ENCODE measurements around the gene LRRC32. TPM values are rescaled to one million over a fixed set of nuclear protein-coding genes. Genes with fewer than 3 reads are reported as not detected.
A peak's percentile ranks its signal among the peaks of the same experiment; 100 is the strongest.

The LRRC32 gene, protein sequence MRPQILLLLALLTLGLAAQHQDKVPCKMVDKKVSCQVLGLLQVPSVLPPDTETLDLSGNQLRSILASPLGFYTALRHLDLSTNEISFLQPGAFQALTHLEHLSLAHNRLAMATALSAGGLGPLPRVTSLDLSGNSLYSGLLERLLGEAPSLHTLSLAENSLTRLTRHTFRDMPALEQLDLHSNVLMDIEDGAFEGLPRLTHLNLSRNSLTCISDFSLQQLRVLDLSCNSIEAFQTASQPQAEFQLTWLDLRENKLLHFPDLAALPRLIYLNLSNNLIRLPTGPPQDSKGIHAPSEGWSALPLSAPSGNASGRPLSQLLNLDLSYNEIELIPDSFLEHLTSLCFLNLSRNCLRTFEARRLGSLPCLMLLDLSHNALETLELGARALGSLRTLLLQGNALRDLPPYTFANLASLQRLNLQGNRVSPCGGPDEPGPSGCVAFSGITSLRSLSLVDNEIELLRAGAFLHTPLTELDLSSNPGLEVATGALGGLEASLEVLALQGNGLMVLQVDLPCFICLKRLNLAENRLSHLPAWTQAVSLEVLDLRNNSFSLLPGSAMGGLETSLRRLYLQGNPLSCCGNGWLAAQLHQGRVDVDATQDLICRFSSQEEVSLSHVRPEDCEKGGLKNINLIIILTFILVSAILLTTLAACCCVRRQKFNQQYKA
- total RNA-seq = under 1 TPM; 0.38 to 0.53 TPM
- polyA plus RNA-seq = under 1 TPM in 1 of 2 donors, not detected in 1; 0.56 TPM

DNA sequence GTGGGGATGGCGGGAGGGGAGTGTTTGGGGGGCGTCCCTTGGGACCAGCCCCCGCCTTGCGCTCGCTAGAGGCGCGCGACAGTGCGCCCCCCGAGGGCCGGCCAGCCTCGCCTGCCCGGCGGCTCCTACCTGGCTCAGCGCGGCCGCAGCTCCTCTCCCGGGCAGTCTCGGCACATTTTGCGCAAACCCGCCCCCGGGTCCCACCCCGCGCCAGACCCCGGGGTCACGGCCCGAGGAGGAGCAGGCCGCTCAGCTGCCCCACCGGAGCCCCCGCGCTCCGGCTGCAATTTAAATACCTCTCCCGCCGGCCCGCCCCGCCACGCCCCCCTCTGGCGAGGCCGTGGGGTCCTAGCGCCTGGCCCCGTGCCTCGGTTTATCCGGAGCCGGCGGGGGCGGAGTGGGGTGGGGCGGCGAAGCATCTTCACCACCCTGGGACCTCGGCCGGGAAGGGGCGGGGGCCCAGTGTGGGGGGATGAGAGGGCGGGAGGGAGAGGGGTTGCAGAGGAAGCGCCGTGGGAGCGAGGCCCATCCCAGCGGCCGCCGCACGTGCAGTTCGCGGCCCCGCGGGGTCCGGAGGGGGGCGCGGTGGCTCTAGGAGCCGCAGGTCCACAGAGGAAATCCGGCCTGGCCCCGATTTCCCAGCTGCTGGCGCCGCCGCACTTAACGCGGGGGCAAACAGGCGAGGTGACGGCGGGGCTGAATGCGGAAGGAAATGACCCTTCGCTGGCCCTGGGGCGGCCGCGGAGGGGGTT lies at the start of gene LRRC32:
TSS of gene LRRC32 (minus strand) at position 263 of the 752 bp plus-strand sequence. CDS start 4,793 bp downstream, outside the sequence.
- Histone ChIP-seq H3K36me3 (ENCODE audit: insufficient read depth, low read length) (no peaks in the 10 kb centered on the region), H3K27me3 (ENCODE audit: insufficient read depth, low read length) (no peaks in the 10 kb centered on the region), H3K4me1 (ENCODE audit: insufficient read depth, low read length) (peaks cover 34% of the 10 kb centered on the region), H3K9me3 (ENCODE audit: control insufficient read depth in 1 of 2, low read length in 2 of 2) (no peaks in the 10 kb centered on the region), H3K4me3 (ENCODE audit: low read length in 2 of 2) (peak within 1 kb of the TSS in 1 of 2 donors; percentile 35), H3K27ac (ENCODE audit: low read depth, low read length) (no peak within 1 kb of the TSS)
- no peaks in the 10 kb centered on the region for H3K36me3 Mint-ChIP-seq
- peak within 1 kb of the TSS; percentile 73 to 82 (median 77) for H3K4me3 Mint-ChIP-seq
- ChIA-PET POLR2A (ENCODE audit: partially characterized antibody) (no interaction called here), CTCF (ENCODE audit: partially characterized antibody) (interaction anchor here (2.7 kb wide), 1 partner anchor 9 kb away, joined by 6 read pairs; no protein-coding TSS in a partner anchor)
- H3K4me1 Mint-ChIP-seq = peaks cover 11 to 56% (median 21%) of the 10 kb centered on the region in 4 donors
- intact Hi-C loops (cut with micrococcal nuclease) = no loop called here
- H3K27ac Mint-ChIP-seq = peak within 1 kb of the TSS in 3 of 7 donors; percentile 39 to 46 (median 43)
- no peaks in the 10 kb centered on the region for H3K9me3 Mint-ChIP-seq
- no peak for DNase-seq
- H3K27me3 Mint-ChIP-seq = peaks cover 5% of the 10 kb centered on the region in 2 donors

GRCh38 chr11:76719686-76720085 lies 49.1 kb upstream of the LRRC32 start:
- Histone ChIP-seq H3K4me3 (ENCODE audit: low read length in 2 of 2) (no peak overlapping the region), H3K9me3 (ENCODE audit: control insufficient read depth in 1 of 2, low read length in 2 of 2) (no peaks in the 10 kb centered on the region), H3K36me3 (ENCODE audit: insufficient read depth, low read length) (no peaks in the 10 kb centered on the region), H3K27ac (ENCODE audit: low read depth, low read length) (no peak overlapping the region), H3K27me3 (ENCODE audit: insufficient read depth, low read length) (no peaks in the 10 kb centered on the region), H3K4me1 (ENCODE audit: insufficient read depth, low read length) (no peaks in the 10 kb centered on the region)
- peaks cover 5 to 10% (median 6%) of the 10 kb centered on the region in 4 donors for H3K4me1 Mint-ChIP-seq
- no peaks in the 10 kb centered on the region for H3K36me3 Mint-ChIP-seq
- POLR2A ChIA-PET (ENCODE audit: partially characterized antibody) = no interaction called here
- intact Hi-C loops (cut with micrococcal nuclease) = loop anchor here (2.0 kb wide), 1 partner anchor 79 kb away; no protein-coding TSS in a partner anchor
- no peak overlapping the region for H3K4me3 Mint-ChIP-seq
- DNase-seq = no peak
- H3K9me3 Mint-ChIP-seq = peaks cover 0 to 2% (median 0%) of the 10 kb centered on the region in 8 donors
- CTCF ChIA-PET (ENCODE audit: partially characterized antibody) = interaction anchor here (0.8 to 0.9 kb wide), 2 partner anchors 11 to 80 kb away, joined by 3 read pairs; no protein-coding TSS in a partner anchor
- no peak overlapping the region for H3K27ac Mint-ChIP-seq
- peaks cover 3 to 7% of the 10 kb centered on the region in 2 donors for H3K27me3 Mint-ChIP-seq

DNA sequence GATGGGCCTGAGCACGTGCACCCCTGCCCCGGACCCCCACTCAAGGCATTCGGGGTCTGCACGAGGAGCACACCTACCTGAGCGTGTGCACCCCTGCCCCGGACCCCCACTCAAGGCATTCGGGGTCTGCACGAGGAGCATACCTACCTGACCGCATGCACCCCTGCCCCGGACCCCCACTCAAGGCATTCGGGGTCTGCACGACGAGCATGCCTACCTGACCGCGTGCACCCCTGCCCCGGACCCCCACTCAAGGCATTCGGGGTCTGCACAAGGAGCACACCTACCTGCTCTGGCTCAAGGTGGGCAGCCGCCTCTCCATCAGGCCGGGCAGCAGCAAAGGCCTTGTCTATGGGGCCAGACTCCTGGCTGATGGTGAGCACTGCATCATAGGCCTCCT lies 48.7 kb upstream of the LRRC32 start:
- H3K9me3 ChIP-seq (ENCODE audit: control insufficient read depth in 1 of 2, low read length in 2 of 2) = no peaks in the 10 kb centered on the region
- Mint-ChIP-seq H3K4me1 (peaks cover 5 to 10% (median 6%) of the 10 kb centered on the region in 4 donors), H3K27me3 (peaks cover 3 to 7% of the 10 kb centered on the region in 2 donors), H3K27ac (no peak overlapping the region), H3K36me3 (no peaks in the 10 kb centered on the region), H3K9me3 (peaks cover 0 to 2% (median 0%) of the 10 kb centered on the region in 8 donors), H3K4me3 (no peak overlapping the region)
- H3K36me3 ChIP-seq (ENCODE audit: insufficient read depth, low read length) = no peaks in the 10 kb centered on the region
- no peak overlapping the region for H3K4me3 ChIP-seq (ENCODE audit: low read length in 2 of 2)
- intact Hi-C loops (cut with micrococcal nuclease) = no loop called here
- no peaks in the 10 kb centered on the region for H3K4me1 ChIP-seq (ENCODE audit: insufficient read depth, low read length)
- ChIA-PET POLR2A (ENCODE audit: partially characterized antibody) (no interaction called here), CTCF (ENCODE audit: partially characterized antibody) (no interaction called here)
- no peaks in the 10 kb centered on the region for H3K27me3 ChIP-seq (ENCODE audit: insufficient read depth, low read length)
- no peak overlapping the region for H3K27ac ChIP-seq (ENCODE audit: low read depth, low read length)
- no peak for DNase-seq

DNA sequence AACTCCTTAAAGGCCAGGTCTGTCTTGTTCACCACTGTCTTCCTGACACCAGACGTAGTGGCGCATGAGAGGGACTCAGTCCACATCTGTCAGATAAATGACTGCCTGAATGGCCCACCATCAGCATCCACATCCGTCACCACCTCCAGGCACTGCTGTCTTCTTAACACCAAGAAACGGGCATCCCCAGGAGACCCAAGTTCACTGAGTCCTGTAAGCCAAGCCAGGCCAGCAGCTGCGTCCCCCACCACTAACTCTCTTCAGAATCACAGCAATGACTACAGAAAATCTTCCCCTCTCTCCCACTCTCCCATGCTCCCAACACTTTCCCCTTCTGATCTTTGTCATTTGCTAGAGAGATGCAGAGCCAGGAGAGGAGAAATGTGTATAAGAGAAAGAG lies 47.3 kb upstream of the LRRC32 start:
- ChIA-PET POLR2A (ENCODE audit: partially characterized antibody) (no interaction called here), CTCF (ENCODE audit: partially characterized antibody) (interaction anchor here (0.9 to 1.6 kb wide), 2 partner anchors 18 to 81 kb away, joined by 3 to 4 read pairs; no protein-coding TSS in a partner anchor)
- intact Hi-C loops (cut with micrococcal nuclease) = no loop called here

DNA sequence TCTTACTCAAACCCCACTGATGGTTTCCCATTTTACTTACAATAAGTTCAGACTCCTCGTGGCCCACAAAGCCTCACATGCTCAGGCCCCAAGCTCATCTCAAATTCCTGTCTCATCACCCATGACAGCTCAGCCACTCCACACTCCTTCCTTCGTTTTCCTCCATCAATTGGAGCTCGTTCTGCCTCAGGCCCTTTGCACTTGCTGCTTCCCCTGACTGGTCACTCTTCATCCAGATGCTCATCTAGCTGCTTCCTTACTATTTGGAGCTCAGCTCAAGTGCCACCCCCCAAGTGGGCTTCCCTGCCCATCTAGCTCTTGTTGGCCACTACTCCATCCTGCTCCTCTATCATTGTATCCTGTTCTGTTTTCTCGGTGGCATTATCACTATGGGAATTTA lies 46.8 kb upstream of the LRRC32 start:
- Mint-ChIP-seq H3K4me3 (no peak overlapping the region), H3K36me3 (no peaks in the 10 kb centered on the region), H3K9me3 (peaks cover 0 to 4% (median 0%) of the 10 kb centered on the region in 8 donors), H3K27me3 (peaks cover 3 to 4% of the 10 kb centered on the region in 2 donors), H3K27ac (peak overlapping the region in 1 of 7 donors; percentile 8), H3K4me1 (peaks cover 4 to 8% (median 5%) of the 10 kb centered on the region in 4 donors)
- ChIA-PET POLR2A (ENCODE audit: partially characterized antibody) (no interaction called here), CTCF (ENCODE audit: partially characterized antibody) (interaction anchor here (0.9 to 1.6 kb wide), 2 partner anchors 18 to 81 kb away, joined by 3 to 4 read pairs; no protein-coding TSS in a partner anchor)
- intact Hi-C loops (cut with micrococcal nuclease) = no loop called here
- no peak for DNase-seq
- no peaks in the 10 kb centered on the region for H3K9me3 ChIP-seq (ENCODE audit: control insufficient read depth in 1 of 2, low read length in 2 of 2)
- H3K4me1 ChIP-seq (ENCODE audit: insufficient read depth, low read length) = no peaks in the 10 kb centered on the region
- H3K4me3 ChIP-seq (ENCODE audit: low read length in 2 of 2) = no peak overlapping the region
- H3K27ac ChIP-seq (ENCODE audit: low read depth, low read length) = no peak overlapping the region
- H3K27me3 ChIP-seq (ENCODE audit: insufficient read depth, low read length) = no peaks in the 10 kb centered on the region
- H3K36me3 ChIP-seq (ENCODE audit: insufficient read depth, low read length) = no peaks in the 10 kb centered on the region

More for the DNA sequence above, 47.3 kb upstream of the LRRC32 start:
- Histone ChIP-seq H3K4me1 (ENCODE audit: insufficient read depth, low read length) (no peaks in the 10 kb centered on the region), H3K36me3 (ENCODE audit: insufficient read depth, low read length) (no peaks in the 10 kb centered on the region), H3K27me3 (ENCODE audit: insufficient read depth, low read length) (no peaks in the 10 kb centered on the region), H3K4me3 (ENCODE audit: low read length in 2 of 2) (no peak overlapping the region), H3K9me3 (ENCODE audit: control insufficient read depth in 1 of 2, low read length in 2 of 2) (no peaks in the 10 kb centered on the region), H3K27ac (ENCODE audit: low read depth, low read length) (no peak overlapping the region)
- DNase-seq = no peak
- H3K9me3 Mint-ChIP-seq = peaks cover 0 to 2% (median 0%) of the 10 kb centered on the region in 8 donors
- H3K27me3 Mint-ChIP-seq = peaks cover 3 to 7% of the 10 kb centered on the region in 2 donors
- H3K36me3 Mint-ChIP-seq = no peaks in the 10 kb centered on the region
- no peak overlapping the region for H3K27ac Mint-ChIP-seq
- no peak overlapping the region for H3K4me3 Mint-ChIP-seq
- peaks cover 5 to 10% (median 6%) of the 10 kb centered on the region in 4 donors for H3K4me1 Mint-ChIP-seq

DNA sequence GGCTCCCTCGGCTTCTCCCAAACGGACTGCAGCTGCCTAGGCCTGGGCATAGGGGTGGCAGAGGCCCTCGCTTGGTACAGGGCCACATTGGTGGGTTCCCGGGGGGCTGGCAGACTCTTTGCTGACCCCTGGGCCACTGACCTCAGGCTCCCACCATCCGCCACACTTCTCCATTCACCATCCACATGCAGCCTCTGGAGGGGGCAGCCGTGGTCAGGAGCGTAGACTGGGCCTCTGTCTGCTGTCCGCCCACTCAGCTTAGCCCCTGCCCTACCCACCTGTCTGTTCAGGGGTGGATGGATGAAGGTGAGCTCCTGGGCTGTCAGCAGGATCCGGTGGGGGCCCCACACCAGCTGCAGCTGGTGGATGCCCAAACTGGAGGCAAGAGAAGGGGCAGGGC lies 45.7 kb upstream of the LRRC32 start:
- H3K4me3 Mint-ChIP-seq = no peak overlapping the region
- H3K27me3 Mint-ChIP-seq = no peaks in the 10 kb centered on the region
- peaks cover 0 to 4% (median 0%) of the 10 kb centered on the region in 8 donors for H3K9me3 Mint-ChIP-seq
- ChIA-PET POLR2A (ENCODE audit: partially characterized antibody) (no interaction called here), CTCF (ENCODE audit: partially characterized antibody) (interaction anchor here (1.6 kb wide), 1 partner anchor 82 kb away, joined by 4 read pairs; no protein-coding TSS in a partner anchor)
- no peaks in the 10 kb centered on the region for H3K4me1 Mint-ChIP-seq
- Histone ChIP-seq H3K27me3 (ENCODE audit: insufficient read depth, low read length) (no peaks in the 10 kb centered on the region), H3K4me3 (ENCODE audit: low read length in 2 of 2) (no peak overlapping the region), H3K4me1 (ENCODE audit: insufficient read depth, low read length) (no peaks in the 10 kb centered on the region), H3K27ac (ENCODE audit: low read depth, low read length) (no peak overlapping the region), H3K9me3 (ENCODE audit: control insufficient read depth in 1 of 2, low read length in 2 of 2) (no peaks in the 10 kb centered on the region), H3K36me3 (ENCODE audit: insufficient read depth, low read length) (no peaks in the 10 kb centered on the region)
- no peaks in the 10 kb centered on the region for H3K36me3 Mint-ChIP-seq
- intact Hi-C loops (cut with micrococcal nuclease) = no loop called here
- no peak for DNase-seq
- no peak overlapping the region for H3K27ac Mint-ChIP-seq

Measured in CD4-positive, alpha-beta memory T cell (primary cell).